ENCODE data around the gene LRFN5. TPM values are rescaled to one million over a fixed set of nuclear protein-coding genes. Genes with fewer than 3 reads are reported as not detected.
"Not testable (repeated sequence)": the region's sequence is repeated elsewhere in the genome, so short reads cannot be mapped to it uniquely, and the experiment has no call there.

The LRFN5 gene
- total and polyA plus RNA-seq, 9 of the 15 experiments (the other 6 are each of a cell fraction or from before 2014, with no cell fraction given): 0.01 to 0.27 (median 0.09) TPM; not detected in 1

DNA sequence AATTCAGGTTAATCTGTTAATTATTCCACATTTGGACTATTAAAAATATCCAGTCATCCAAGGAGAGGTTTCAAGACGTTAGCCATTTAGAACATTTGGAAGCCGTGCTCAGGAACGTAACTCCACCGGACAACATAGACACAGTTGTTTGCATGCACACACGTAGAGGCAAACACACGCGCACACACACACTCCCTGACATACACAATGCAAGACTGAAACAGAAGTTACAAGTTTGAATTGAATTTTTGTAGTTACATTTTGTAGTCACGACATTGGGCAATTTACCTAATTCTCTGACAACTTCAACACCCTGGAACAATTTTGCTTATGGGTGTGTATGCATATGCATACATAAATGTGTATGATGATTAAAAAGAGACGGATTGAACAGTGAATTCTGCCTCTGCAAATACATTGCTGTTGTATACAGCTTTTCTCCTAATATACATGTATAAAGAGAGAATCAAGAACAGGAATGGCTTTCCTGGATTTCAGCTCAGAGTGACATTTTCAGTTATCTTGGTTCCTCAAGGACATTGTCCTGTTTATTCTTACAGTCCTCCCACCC is 298.8 kb downstream of the LRFN5 start:
- in situ Hi-C loops (cut with MboI): no loop called here
- TF ChIP-seq ATF7 (IDR thresholded peaks at IDR 0.05) (no peak), ZKSCAN8 (CRISPR knock-in tag; IDR thresholded peaks at IDR 0.05) (no peak), EGR1 (conservative IDR thresholded peaks at IDR 0.05) (no peak), POU5F1 (IDR thresholded peaks at IDR 0.05; ENCODE audit: borderline replicate concordance, low read depth, low read length, partially characterized antibody) (no peak), IRF2 (CRISPR knock-in tag; IDR thresholded peaks at IDR 0.05) (no peak), TAF1 (IDR thresholded peaks at IDR 0.05; ENCODE audit: control insufficient read depth, extremely low read depth, insufficient read depth, low read length, severe bottlenecking) (no peak), EWSR1 (IDR thresholded peaks at IDR 0.05; ENCODE audit: borderline replicate concordance, low read depth, partially characterized antibody) (no peak)
- TF ChIP-seq, protein P1, sequence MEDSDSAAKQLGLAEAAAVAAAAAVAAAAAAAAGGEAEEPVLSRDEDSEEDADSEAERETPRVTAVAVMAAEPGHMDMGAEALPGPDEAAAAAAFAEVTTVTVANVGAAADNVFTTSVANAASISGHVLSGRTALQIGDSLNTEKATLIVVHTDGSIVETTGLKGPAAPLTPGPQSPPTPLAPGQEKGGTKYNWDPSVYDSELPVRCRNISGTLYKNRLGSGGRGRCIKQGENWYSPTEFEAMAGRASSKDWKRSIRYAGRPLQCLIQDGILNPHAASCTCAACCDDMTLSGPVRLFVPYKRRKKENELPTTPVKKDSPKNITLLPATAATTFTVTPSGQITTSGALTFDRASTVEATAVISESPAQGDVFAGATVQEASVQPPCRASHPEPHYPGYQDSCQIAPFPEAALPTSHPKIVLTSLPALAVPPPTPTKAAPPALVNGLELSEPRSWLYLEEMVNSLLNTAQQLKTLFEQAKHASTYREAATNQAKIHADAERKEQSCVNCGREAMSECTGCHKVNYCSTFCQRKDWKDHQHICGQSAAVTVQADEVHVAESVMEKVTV (CRISPR knock-in tag; IDR thresholded peaks at IDR 0.05): no peak
- no peak overlapping the region for H3K27ac ChIP-seq (ENCODE audit: extremely low read depth, low read depth, low read length)
- no peaks in the 10 kb centered on the region for H3K36me3 ChIP-seq (ENCODE audit: control insufficient read depth, insufficient read depth, low read length)
- DNase-seq (ENCODE audit: extremely low read depth in 1 of 4, low spot score in 3 of 4) (no peak), ATAC-seq (no peak), FAIRE-seq (no peak)
- 4% methylated on average over 8 of the region's 9 CpGs for WGBS (ENCODE audit: insufficient coverage, low coverage, missing lambda C conversion rate)
- H3K9me3 ChIP-seq (replicated peaks; ENCODE audit: control insufficient read depth, insufficient read depth, low read depth, low read length): no peaks in the 10 kb centered on the region
- CTCF ChIA-PET (ENCODE audit: low intra/inter-chr PET ratio): no interaction called here
- no peak overlapping the region for H2AFZ ChIP-seq (ENCODE audit: low read depth, low read length)
- POLR2A ChIA-PET: no interaction called here
- intact Hi-C loops (cut with micrococcal nuclease): no loop called here
- no peak overlapping the region for H3K4me3 ChIP-seq
- no peak overlapping the region for H3K9ac ChIP-seq (ENCODE audit: insufficient read depth in 1 of 2, low read depth in 2 of 2, low read length in 2 of 2)
- no peaks in the 10 kb centered on the region for H3K79me2 ChIP-seq (ENCODE audit: control insufficient read depth, insufficient read depth, low read length)
- H3K27me3 ChIP-seq (ENCODE audit: control insufficient read depth in 2 of 2, insufficient read depth in 2 of 2, low read length in 2 of 2): no peaks in the 10 kb centered on the region
- no peaks in the 10 kb centered on the region for H4K20me1 ChIP-seq (replicated peaks; ENCODE audit: control insufficient read depth, insufficient read depth, low read length)
- no peak overlapping the region for H3K4me2 ChIP-seq (ENCODE audit: insufficient read depth, low read length)
- no peaks in the 10 kb centered on the region for H3K4me1 ChIP-seq (replicated peaks in 1 of 2; ENCODE audit: control insufficient read depth in 2 of 2, insufficient read depth in 2 of 2, low read length in 2 of 2)
- BruUV-seq (replicated peaks): no TSS peak
- H3K9me1 ChIP-seq (ENCODE audit: control insufficient read depth, insufficient read depth, low read length): no peaks in the 10 kb centered on the region

DNA sequence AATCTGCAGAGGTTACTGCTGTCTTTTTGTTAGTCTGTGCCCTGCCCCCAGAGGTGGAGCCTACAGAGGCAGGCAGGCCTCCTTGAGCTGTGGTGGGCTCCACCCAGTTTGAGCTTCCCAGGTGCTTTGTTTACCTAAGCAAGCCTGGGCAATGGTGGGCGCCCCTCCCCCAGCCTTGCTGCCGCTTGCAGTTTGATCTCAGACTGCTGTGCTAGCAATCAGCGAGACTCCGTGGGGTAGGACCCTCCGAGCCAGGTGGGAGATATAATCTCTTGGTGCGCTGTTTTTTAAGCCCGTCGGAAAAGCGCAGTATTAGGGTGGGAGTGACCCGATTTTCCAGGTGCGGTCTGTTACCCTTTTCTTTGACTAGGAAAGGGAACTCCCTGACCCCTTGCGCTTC is 304.5 kb downstream of the LRFN5 start:
- BruUV-seq (replicated peaks); FAIRE-seq; H3K27ac ChIP-seq (ENCODE audit: extremely low read depth, low read depth, low read length); H3K4me3 ChIP-seq; H3K4me1 ChIP-seq (replicated peaks in 1 of 2; ENCODE audit: control insufficient read depth in 2 of 2, insufficient read depth in 2 of 2, low read length in 2 of 2); H3K79me2 ChIP-seq (ENCODE audit: control insufficient read depth, insufficient read depth, low read length); H3K36me3 ChIP-seq (ENCODE audit: control insufficient read depth, insufficient read depth, low read length); H3K9me1 ChIP-seq (ENCODE audit: control insufficient read depth, insufficient read depth, low read length); intact Hi-C loops (cut with micrococcal nuclease); H3K9ac ChIP-seq (ENCODE audit: insufficient read depth in 1 of 2, low read depth in 2 of 2, low read length in 2 of 2); H3K9me3 ChIP-seq (replicated peaks; ENCODE audit: control insufficient read depth, insufficient read depth, low read depth, low read length); DNase-seq (ENCODE audit: extremely low read depth in 1 of 4, low spot score in 3 of 4); CTCF ChIA-PET (ENCODE audit: low intra/inter-chr PET ratio); H3K27me3 ChIP-seq (ENCODE audit: control insufficient read depth in 2 of 2, insufficient read depth in 2 of 2, low read length in 2 of 2); ATAC-seq; H2AFZ ChIP-seq (ENCODE audit: low read depth, low read length); POLR2A ChIA-PET; H4K20me1 ChIP-seq (replicated peaks; ENCODE audit: control insufficient read depth, insufficient read depth, low read length); H3K4me2 ChIP-seq (ENCODE audit: insufficient read depth, low read length); in situ Hi-C loops (cut with MboI): not testable (repeated sequence)
- 6% methylated on average over 6 of the region's 12 CpGs for whole genome bisulfite sequencing (ENCODE audit: insufficient coverage, low coverage, missing lambda C conversion rate)

Measured in K562 (cell line).